Measurements from ENCODE around the gene CNTN4.

- no peak for TF ChIP-seq CTCF (conservative IDR thresholded peaks at IDR 0.05; ENCODE audit: low read depth, low read length)
- no peak for TF ChIP-seq EZH2 (IDR thresholded peaks at IDR 0.05; ENCODE audit: borderline replicate concordance, low read depth, low read length, poor library complexity, severe bottlenecking)
These were observed 917.6 kb downstream of the CNTN4 start for GRCh38 chr3:3016226-3016625.

Measured in A673 (cell line).